ENCODE measurements around the gene SERP2. TPM values are rescaled to one million over a fixed set of nuclear protein-coding genes. Genes with fewer than 3 reads are reported as not detected.

Gene SERP2
- total and polyA plus RNA-seq, 4 donors = 3.4 to 13.4 (median 8.3) TPM

GRCh38 chr13:44388427-44389059 is 14.9 kb downstream of the SERP2 start:
- Histone ChIP-seq H3K27ac (ENCODE audit: low read depth in 1 of 2, low read length in 2 of 2) (no peak overlapping the region), H3K4me1 (ENCODE audit: control insufficient read depth in 1 of 2, insufficient read depth in 2 of 2, low read length in 2 of 2) (no peaks in the 10 kb centered on the region), H3K27me3 (ENCODE audit: control insufficient read depth in 1 of 2, insufficient read depth in 2 of 2, low read length in 1 of 2) (no peaks in the 10 kb centered on the region), H3K9me3 (ENCODE audit: control insufficient read depth, low read length) (no peaks in the 10 kb centered on the region), H3K36me3 (ENCODE audit: control insufficient read depth in 1 of 2, insufficient read depth in 2 of 2, low read length in 1 of 2) (no peaks in the 10 kb centered on the region), H3K4me3 (ENCODE audit: low read length in 2 of 2) (no peak overlapping the region)
- ATAC-seq (ENCODE audit: low FRiP score) (no peak), DNase-seq (no peak)
- WGBS, 2 donors = 74 to 80% methylated on average over 7 of the region's 7 CpGs
- intact Hi-C loops (cut with DNase I) = no loop called here

GRCh38 chr13:44389060-44389666 is 15.5 kb downstream of the SERP2 start:
- intact Hi-C loops (cut with DNase I) = no loop called here
- no peaks in the 10 kb centered on the region for H3K27me3 ChIP-seq (ENCODE audit: control insufficient read depth in 1 of 2, insufficient read depth in 2 of 2, low read length in 1 of 2)
- 93% methylated on average over 4 of the region's 4 CpGs for whole genome bisulfite sequencing, 2 donors
- H3K27ac ChIP-seq (ENCODE audit: low read depth in 1 of 2, low read length in 2 of 2) = no peak overlapping the region
- H3K36me3 ChIP-seq (ENCODE audit: control insufficient read depth in 1 of 2, insufficient read depth in 2 of 2, low read length in 1 of 2) = no peaks in the 10 kb centered on the region
- DNase-seq = no peak
- no peaks in the 10 kb centered on the region for H3K4me1 ChIP-seq (ENCODE audit: control insufficient read depth in 1 of 2, insufficient read depth in 2 of 2, low read length in 2 of 2)
- no peaks in the 10 kb centered on the region for H3K9me3 ChIP-seq (ENCODE audit: control insufficient read depth, low read length)
- no peak for ATAC-seq (ENCODE audit: low FRiP score)
- no peak overlapping the region for H3K4me3 ChIP-seq (ENCODE audit: low read length in 2 of 2)

GRCh38 chr13:44389876-44390275 is 16.3 kb downstream of the SERP2 start:
- H3K27ac ChIP-seq (ENCODE audit: low read depth in 1 of 2, low read length in 2 of 2) = no peak overlapping the region
- 84 to 96% methylated on average over 1 of the region's 1 CpG for WGBS, 2 donors
- H3K36me3 ChIP-seq (ENCODE audit: control insufficient read depth in 1 of 2, insufficient read depth in 2 of 2, low read length in 1 of 2) = no peaks in the 10 kb centered on the region
- no peak for DNase-seq
- H3K4me3 ChIP-seq (ENCODE audit: low read length in 2 of 2) = no peak overlapping the region
- H3K4me1 ChIP-seq (ENCODE audit: control insufficient read depth in 1 of 2, insufficient read depth in 2 of 2, low read length in 2 of 2) = no peaks in the 10 kb centered on the region
- intact Hi-C loops (cut with DNase I) = no loop called here
- no peaks in the 10 kb centered on the region for H3K9me3 ChIP-seq (ENCODE audit: control insufficient read depth, low read length)
- no peak for ATAC-seq (ENCODE audit: low FRiP score)
- no peaks in the 10 kb centered on the region for H3K27me3 ChIP-seq (ENCODE audit: control insufficient read depth in 1 of 2, insufficient read depth in 2 of 2, low read length in 1 of 2)

GRCh38 chr13:44393391-44393790 is 19.8 kb downstream of the SERP2 start:
- Histone ChIP-seq H3K4me1 (ENCODE audit: control insufficient read depth in 1 of 2, insufficient read depth in 2 of 2, low read length in 2 of 2) (no peaks in the 10 kb centered on the region), H3K4me3 (ENCODE audit: low read length in 2 of 2) (no peak overlapping the region), H3K9me3 (ENCODE audit: control insufficient read depth, low read length) (no peaks in the 10 kb centered on the region), H3K36me3 (ENCODE audit: control insufficient read depth in 1 of 2, insufficient read depth in 2 of 2, low read length in 1 of 2) (no peaks in the 10 kb centered on the region), H3K27ac (ENCODE audit: low read depth in 1 of 2, low read length in 2 of 2) (no peak overlapping the region), H3K27me3 (ENCODE audit: control insufficient read depth in 1 of 2, insufficient read depth in 2 of 2, low read length in 1 of 2) (no peaks in the 10 kb centered on the region)
- ATAC-seq (ENCODE audit: low FRiP score) = no peak
- DNase-seq = no peak
- 14 to 21% methylated on average over 8 of the region's 8 CpGs for WGBS, 2 donors
- intact Hi-C loops (cut with DNase I) = no loop called here

- Histone ChIP-seq H3K4me3 (ENCODE audit: low read length in 2 of 2) (no peak overlapping the region), H3K27me3 (ENCODE audit: control insufficient read depth in 1 of 2, insufficient read depth in 2 of 2, low read length in 1 of 2) (no peaks in the 10 kb centered on the region), H3K27ac (ENCODE audit: low read depth in 1 of 2, low read length in 2 of 2) (no peak overlapping the region), H3K36me3 (ENCODE audit: control insufficient read depth in 1 of 2, insufficient read depth in 2 of 2, low read length in 1 of 2) (no peaks in the 10 kb centered on the region), H3K9me3 (ENCODE audit: control insufficient read depth, low read length) (no peaks in the 10 kb centered on the region), H3K4me1 (ENCODE audit: control insufficient read depth in 1 of 2, insufficient read depth in 2 of 2, low read length in 2 of 2) (no peaks in the 10 kb centered on the region)
- ATAC-seq (ENCODE audit: low FRiP score) (no peak), DNase-seq (no peak)
- intact Hi-C loops (cut with DNase I) = no loop called here
Measured at GRCh38 chr13:44394658-44395057, 21.0 kb downstream of the SERP2 start.

- no peak overlapping the region for H3K27ac ChIP-seq (ENCODE audit: low read depth in 1 of 2, low read length in 2 of 2)
- DNase-seq (no peak), ATAC-seq (ENCODE audit: low FRiP score) (no peak)
- H3K9me3 ChIP-seq (ENCODE audit: control insufficient read depth, low read length) = no peaks in the 10 kb centered on the region
- no peaks in the 10 kb centered on the region for H3K27me3 ChIP-seq (ENCODE audit: control insufficient read depth in 1 of 2, insufficient read depth in 2 of 2, low read length in 1 of 2)
- H3K4me1 ChIP-seq (ENCODE audit: control insufficient read depth in 1 of 2, insufficient read depth in 2 of 2, low read length in 2 of 2) = no peaks in the 10 kb centered on the region
- intact Hi-C loops (cut with DNase I) = no loop called here
- H3K36me3 ChIP-seq (ENCODE audit: control insufficient read depth in 1 of 2, insufficient read depth in 2 of 2, low read length in 1 of 2) = no peaks in the 10 kb centered on the region
- WGBS, 2 donors = 91 to 94% methylated on average over 8 of the region's 8 CpGs
- no peak overlapping the region for H3K4me3 ChIP-seq (ENCODE audit: low read length in 2 of 2)
Measured at GRCh38 chr13:44395976-44396694, 22.5 kb downstream of the SERP2 start.

GRCh38 chr13:44396701-44397580 is 23.3 kb downstream of the SERP2 start:
- Histone ChIP-seq H3K27me3 (ENCODE audit: control insufficient read depth in 1 of 2, insufficient read depth in 2 of 2, low read length in 1 of 2) (no peaks in the 10 kb centered on the region), H3K27ac (ENCODE audit: low read depth in 1 of 2, low read length in 2 of 2) (no peak overlapping the region), H3K4me1 (ENCODE audit: control insufficient read depth in 1 of 2, insufficient read depth in 2 of 2, low read length in 2 of 2) (no peaks in the 10 kb centered on the region), H3K9me3 (ENCODE audit: control insufficient read depth, low read length) (no peaks in the 10 kb centered on the region), H3K4me3 (ENCODE audit: low read length in 2 of 2) (no peak overlapping the region), H3K36me3 (ENCODE audit: control insufficient read depth in 1 of 2, insufficient read depth in 2 of 2, low read length in 1 of 2) (no peaks in the 10 kb centered on the region)
- DNase-seq (peak in 1 of 2 donors; percentile 66), ATAC-seq (ENCODE audit: low FRiP score) (peak; percentile 16)
- intact Hi-C loops (cut with DNase I) = no loop called here
- 85 to 87% methylated on average over 26 of the region's 26 CpGs for WGBS, 2 donors

GRCh38 chr13:44397766-44398223 is 24.2 kb downstream of the SERP2 start:
- WGBS, 2 donors = 94 to 97% methylated on average over 3 of the region's 3 CpGs
- no peak for ATAC-seq (ENCODE audit: low FRiP score)
- no peak overlapping the region for H3K27ac ChIP-seq (ENCODE audit: low read depth in 1 of 2, low read length in 2 of 2)
- peak in 1 of 2 donors; percentile 42 for DNase-seq
- no peak overlapping the region for H3K4me3 ChIP-seq (ENCODE audit: low read length in 2 of 2)
- no peaks in the 10 kb centered on the region for H3K36me3 ChIP-seq (ENCODE audit: control insufficient read depth in 1 of 2, insufficient read depth in 2 of 2, low read length in 1 of 2)
- no peaks in the 10 kb centered on the region for H3K4me1 ChIP-seq (ENCODE audit: control insufficient read depth in 1 of 2, insufficient read depth in 2 of 2, low read length in 2 of 2)
- no peaks in the 10 kb centered on the region for H3K27me3 ChIP-seq (ENCODE audit: control insufficient read depth in 1 of 2, insufficient read depth in 2 of 2, low read length in 1 of 2)
- intact Hi-C loops (cut with DNase I) = no loop called here
- H3K9me3 ChIP-seq (ENCODE audit: control insufficient read depth, low read length) = no peaks in the 10 kb centered on the region
